HG02763 (cell line): ENCODE data around the gene COCH.
"Not testable (repeated sequence)": the region's sequence is repeated elsewhere in the genome, so short reads cannot be mapped to it uniquely, and the experiment has no call there.

Source experiments
- ATAC-seq: cut with Tn5 transposase; IDR thresholded peaks from one replicate; pipeline ENCODE4 v1.9.1; 2021; ENCODE audit warnings: mild to moderate bottlenecking, moderate library complexity; ENCODE audit not compliant: unreplicated experiment

COCH gene

GRCh38 chr14:30921305-30921704 lies 46.9 kb downstream of the COCH start:
- ATAC-seq, result no peak

- ATAC-seq, result no peak
Observed at GRCh38 chr14:30921788-30922187, 47.4 kb downstream of the COCH start.

- ATAC-seq, result no peak
Observed at GRCh38 chr14:30925254-30925653, 50.9 kb downstream of the COCH start.

- peak; percentile 53 for ATAC-seq
Observed at GRCh38 chr14:30928462-30928861, 54.1 kb downstream of the COCH start.

GRCh38 chr14:30933937-30934336 lies 59.6 kb downstream of the COCH start:
- ATAC-seq, result not testable (repeated sequence)

- ATAC-seq, result no peak
Observed at GRCh38 chr14:30935445-30935844, 61.1 kb downstream of the COCH start.

- no peak for ATAC-seq
Observed at GRCh38 chr14:30938617-30939016, 64.3 kb downstream of the COCH start.
